Caco-2 (cell line): Measurements from ENCODE around the gene PCDHGA3. TPM values are rescaled to one million over a fixed set of nuclear protein-coding genes. Genes with fewer than 3 reads are reported as not detected.

ENCODE experiments used
- BruUV-seq: library from RNA; stranded (reverse); fragments of 400-500 nt; replicated peaks from 2 replicates; lab custom pipeline; 2021; lab: Mats Ljungman, UMichigan
- CTCF ChIA-PET: fragments of 300-600 bp; sonication (Branson Sonifier 250); formaldehyde crosslinking; loops from one replicate; lab custom pipeline; 2022; ENCODE audit warnings: antibody characterized with exemption; lab: Charles Lee
- POLR2A ChIA-PET: fragments of 300-600 bp; sonication (Branson Sonifier 250); formaldehyde crosslinking; loops from one replicate; lab custom pipeline; 2022; ENCODE audit warnings: antibody characterized with exemption; lab: Charles Lee
- DNase-seq, 2 experiments: peaks; one replicate each; pipeline versions ENCODE4 v3.0.0 to v3.0.0-alpha.2; 2020 to 2022
- H3K27me3 ChIP-seq: replicated peaks from 2 replicates; pipeline ENCODE4 v1.6.0; 2011; ENCODE audit warnings: low read length; ENCODE audit not compliant: control insufficient read depth, insufficient read depth
- H3K36me3 ChIP-seq: 2 replicates; pipeline ENCODE4 v1.5.1; 2011; ENCODE audit warnings: low read length; ENCODE audit not compliant: control insufficient read depth, insufficient read depth
- H3K4me1 ChIP-seq: fragments of 250-450 bp; sonication (Bioruptor Pico); 2 replicates; pipeline ENCODE4 v1.5.1; 2020; ENCODE audit warnings: mild to moderate bottlenecking
- H3K4me3 ChIP-seq: 2 replicates; pipeline ENCODE4 v1.5.1; 2011; ENCODE audit warnings: low read depth, mild to moderate bottlenecking, control low read depth, low read length
- H3K9me3 ChIP-seq: fragments of 250-450 bp; sonication (Bioruptor Pico); 2 replicates; pipeline ENCODE4 v1.5.1; 2020; ENCODE audit warnings: mild to moderate bottlenecking, moderate library complexity
- H3K27ac Mint-ChIP-seq: one replicate; pipeline ENCODE4 v1.8.0; 2022; ENCODE audit warnings: mixed read lengths; ENCODE audit not compliant: unreplicated experiment
- H3K27me3 Mint-ChIP-seq: one replicate; pipeline ENCODE4 v1.8.0; 2022; ENCODE audit warnings: mixed read lengths; ENCODE audit not compliant: insufficient read depth, unreplicated experiment
- H3K36me3 Mint-ChIP-seq: one replicate; pipeline ENCODE4 v1.8.0; 2022; ENCODE audit warnings: mild to moderate bottlenecking, mixed read lengths; ENCODE audit not compliant: insufficient read depth, unreplicated experiment
- H3K4me1 Mint-ChIP-seq: one replicate; pipeline ENCODE4 v1.8.0; 2022; ENCODE audit warnings: low read depth, mixed read lengths; ENCODE audit not compliant: unreplicated experiment
- H3K4me3 Mint-ChIP-seq: one replicate; pipeline ENCODE4 v1.8.0; 2022; ENCODE audit warnings: mild to moderate bottlenecking, moderate library complexity, mixed read lengths; ENCODE audit not compliant: unreplicated experiment
- H3K9me3 Mint-ChIP-seq: one replicate; pipeline ENCODE4 v1.8.0; 2022; ENCODE audit warnings: mixed read lengths; ENCODE audit not compliant: unreplicated experiment
- CTCF ChIP-seq, 2 experiments: fragments of 200-600 bp in 1 of 2; IDR thresholded peaks; 1 replicate in 1 of 2; 2 replicates in 1 of 2; pipeline versions ENCODE4 v1.5.1 to v1.8.0; 2011 to 2022; ENCODE audit warnings: antibody characterized with exemption in 1 of 2, control low read depth in 1 of 2, inconsistent platforms in 1 of 2, low read depth in 1 of 2, low read length in 1 of 2, mild to moderate bottlenecking in 1 of 2, moderate library complexity in 1 of 2; ENCODE audit not compliant: insufficient read depth in 1 of 2, severe bottlenecking in 1 of 2, unreplicated experiment in 1 of 2
- intact Hi-C: fragments of 100-400 bp; cut with micrococcal nuclease; formaldehyde crosslinking; loops from one replicate; pipeline ENCODE4 v1.10.0; 2022; ENCODE audit not compliant: unreplicated experiment
- total RNA-seq: library from RNA; stranded (reverse); gene quantifications from 2 replicates; pipeline ENCODE4 v1.2.3, GENCODE V29; 2022

The PCDHGA3 gene
- total RNA-seq, 1 experiment from 2014 or later: 0.11 TPM

- TF ChIP-seq CTCF (IDR thresholded peaks at IDR 0.05; ENCODE audit: insufficient read depth in 1 of 2, low read depth in 1 of 2, low read length in 1 of 2, severe bottlenecking in 1 of 2, unreplicated experiment in 1 of 2): no peak
- POLR2A ChIA-PET: interaction anchor here (0.6 to 1.7 kb wide), 6 partner anchors 11 to 299 kb away, joined by 3 to 9 read pairs (median 4); partner anchors contain the start of genes DIAPH1, PCDHB14, PCDHGA1 and PCDHGA11
- intact Hi-C loops: loop anchor here (1.0 to 5.0 kb wide), 2 partner anchors 93 to 205 kb away; partner anchors contain the start of gene PCDHGA10
- BruUV-seq: no TSS peak
- no peaks in the 10 kb centered on the region for H3K27me3 ChIP-seq
- H3K9me3 ChIP-seq: peaks cover 22% of the 10 kb centered on the region
- Mint-ChIP-seq H3K27me3 (no peaks in the 10 kb centered on the region), H3K9me3 (peaks cover 35% of the 10 kb centered on the region), H3K4me1 (peaks cover 6% of the 10 kb centered on the region), H3K36me3 (peaks cover 61% of the 10 kb centered on the region), H3K27ac (peak overlapping the region; percentile 100), H3K4me3 (peak overlapping the region; percentile 96)
- peaks cover 6% of the 10 kb centered on the region; the same call in 1 of the 2 replicates for H3K36me3 ChIP-seq
- H3K4me3 ChIP-seq: peak overlapping the region; percentile 95
- H3K4me1 ChIP-seq: peaks cover 5% of the 10 kb centered on the region; the same call in 1 of the 2 replicates
- DNase-seq: no peak
- CTCF ChIA-PET: interaction anchor here (0.9 to 1.6 kb wide), 6 partner anchors 50 to 272 kb away, joined by 3 to 13 read pairs (median 4); partner anchors contain the start of genes PCDHB14 and PCDHGB3
Measured at GRCh38 chr5:141319699-141320098, 23.9 kb upstream of the PCDHGA3 start.

- TF ChIP-seq CTCF (IDR thresholded peaks at IDR 0.05; ENCODE audit: insufficient read depth in 1 of 2, low read depth in 1 of 2, low read length in 1 of 2, severe bottlenecking in 1 of 2, unreplicated experiment in 1 of 2): peak; percentile 87 to 93
- peaks cover 27% of the 10 kb centered on the region for H3K9me3 Mint-ChIP-seq
- peaks cover 55% of the 10 kb centered on the region for H3K36me3 Mint-ChIP-seq
- H3K4me1 ChIP-seq: peaks cover 5% of the 10 kb centered on the region; the same call in 1 of the 2 replicates
- H3K27me3 ChIP-seq: no peaks in the 10 kb centered on the region
- DNase-seq: peak; percentile 94 to 95
- POLR2A ChIA-PET: interaction anchor here (0.6 to 1.7 kb wide), 11 partner anchors 10 to 675 kb away, joined by 3 to 13 read pairs (median 4); partner anchors contain the start of genes DIAPH1, PCDHB14, PCDHGA1 and PCDHGA10
- H3K36me3 ChIP-seq: peaks cover 6% of the 10 kb centered on the region; the same call in 1 of the 2 replicates
- CTCF ChIA-PET: interaction anchor here (0.9 to 1.6 kb wide), 10 partner anchors 10 to 272 kb away, joined by 3 to 13 read pairs (median 4); partner anchors contain the start of genes PCDHB14, PCDHGA1, PCDHGA3 and PCDHGB3
- peaks cover 22% of the 10 kb centered on the region for H3K9me3 ChIP-seq
- TSS peak; percentile 68 for BruUV-seq
- peaks cover 6% of the 10 kb centered on the region for H3K4me1 Mint-ChIP-seq
- intact Hi-C loops: loop anchor here (1.0 to 5.0 kb wide), 2 partner anchors 92 to 204 kb away; partner anchors contain the start of gene PCDHGA10
- peak within 1 kb of the TSS; percentile 95 for H3K4me3 ChIP-seq
- peak within 1 kb of the TSS; percentile 96 for H3K4me3 Mint-ChIP-seq
- peak within 1 kb of the TSS; percentile 100 for H3K27ac Mint-ChIP-seq
- H3K27me3 Mint-ChIP-seq: no peaks in the 10 kb centered on the region
Measured at GRCh38 chr5:141320225-141321169, 23.1 kb upstream of the PCDHGA3 start, which contains the start of gene TAF7. Gene TAF7 (minus strand): TSS chr5:141320784. CDS start chr5:141320044, 740 bp downstream.

GRCh38 chr5:141322261-141322660 is 21.4 kb upstream of the PCDHGA3 start:
- no peak for DNase-seq
- peaks cover 21% of the 10 kb centered on the region for H3K9me3 Mint-ChIP-seq
- no peak overlapping the region for H3K27ac Mint-ChIP-seq
- H3K4me1 Mint-ChIP-seq: peaks cover 6% of the 10 kb centered on the region
- H3K4me3 Mint-ChIP-seq: no peak overlapping the region
- Histone ChIP-seq H3K9me3 (peaks cover 22% of the 10 kb centered on the region), H3K27me3 (no peaks in the 10 kb centered on the region), H3K4me3 (no peak overlapping the region), H3K36me3 (peaks cover 6% of the 10 kb centered on the region; the same call in 1 of the 2 replicates), H3K4me1 (peaks cover 5% of the 10 kb centered on the region; the same call in 1 of the 2 replicates)
- CTCF ChIA-PET: no interaction called here
- POLR2A ChIA-PET: no interaction called here
- BruUV-seq: no TSS peak
- intact Hi-C loops: loop anchor here (5.0 kb wide), 1 partner anchor 90 kb away; the partner anchor contains the start of gene PCDHGA10
- no peak for TF ChIP-seq CTCF (IDR thresholded peaks at IDR 0.05; ENCODE audit: insufficient read depth in 1 of 2, low read depth in 1 of 2, low read length in 1 of 2, severe bottlenecking in 1 of 2, unreplicated experiment in 1 of 2)
- no peaks in the 10 kb centered on the region for H3K27me3 Mint-ChIP-seq
- H3K36me3 Mint-ChIP-seq: peaks cover 38% of the 10 kb centered on the region
